Fibroblast of the conjunctiva (primary cell): ENCODE measurements around the gene SOX5.

Source experiments
- DNase-seq: peaks from one replicate; pipeline ENCODE4 v3.0.0-alpha.2; 2010; ENCODE audit warnings: low read depth

The SOX5 gene

GRCh38 chr12:23684121-23684520, 265.3 kb downstream of the SOX5 start:
- no peak for DNase-seq

GRCh38 chr12:23681237-23681636, 268.2 kb downstream of the SOX5 start:
- no peak for DNase-seq

GRCh38 chr12:23674064-23674463, 275.4 kb downstream of the SOX5 start:
- no peak for DNase-seq

GRCh38 chr12:23671881-23672280, 277.6 kb downstream of the SOX5 start:
- DNase-seq: no peak

GRCh38 chr12:23670684-23671083, 278.8 kb downstream of the SOX5 start:
- DNase-seq: no peak

- no peak for DNase-seq
Measured at GRCh38 chr12:23669691-23670090, 279.8 kb downstream of the SOX5 start.

- no peak for DNase-seq
Measured at GRCh38 chr12:23666866-23667265, 282.6 kb downstream of the SOX5 start.

GRCh38 chr12:23662966-23663365, 286.5 kb downstream of the SOX5 start:
- DNase-seq: no peak

GRCh38 chr12:23659131-23659530, 290.3 kb downstream of the SOX5 start:
- no peak for DNase-seq

GRCh38 chr12:23657598-23657997, 291.9 kb downstream of the SOX5 start:
- no peak for DNase-seq

GRCh38 chr12:23655884-23656283, 293.6 kb downstream of the SOX5 start:
- no peak for DNase-seq

GRCh38 chr12:23655112-23655511, 294.4 kb downstream of the SOX5 start:
- DNase-seq: no peak

- no peak for DNase-seq
Measured at GRCh38 chr12:23648546-23648945, 300.9 kb downstream of the SOX5 start.

- DNase-seq: no peak
Measured at GRCh38 chr12:23640754-23641153, 308.7 kb downstream of the SOX5 start.

- no peak for DNase-seq
Measured at GRCh38 chr12:23634344-23634743, 315.1 kb downstream of the SOX5 start.

GRCh38 chr12:23631786-23632377, 317.6 kb downstream of the SOX5 start:
- DNase-seq: no peak

GRCh38 chr12:23630524-23630923, 318.9 kb downstream of the SOX5 start:
- no peak for DNase-seq

GRCh38 chr12:23628806-23629205, 320.7 kb downstream of the SOX5 start:
- DNase-seq: no peak

- no peak for DNase-seq
Measured at GRCh38 chr12:23626791-23627190, 322.7 kb downstream of the SOX5 start.

- no peak for DNase-seq
Measured at GRCh38 chr12:23621900-23622299, 327.6 kb downstream of the SOX5 start.

- DNase-seq: no peak
Measured at GRCh38 chr12:23618718-23619117, 330.8 kb downstream of the SOX5 start.

GRCh38 chr12:23617749-23618148, 331.7 kb downstream of the SOX5 start:
- no peak for DNase-seq

GRCh38 chr12:23614280-23614679, 335.2 kb downstream of the SOX5 start:
- no peak for DNase-seq

- no peak for DNase-seq
Measured at GRCh38 chr12:23611320-23611719, 338.1 kb downstream of the SOX5 start.

GRCh38 chr12:23600919-23601318, 348.6 kb downstream of the SOX5 start:
- DNase-seq: no peak
